A172 (cell line): Measurements from ENCODE around the gene NHLRC1. TPM values are rescaled to one million over a fixed set of nuclear protein-coding genes. Genes with fewer than 3 reads are reported as not detected.

Experiments used
- DNase-seq: peaks from one replicate; pipeline ENCODE4 v3.0.0-alpha.2; 2015; ENCODE audit warnings: low spot score
- total RNA-seq: library from RNA; depleted of rRNA; stranded (reverse); fragments of >200 nt; shearing (Covaris generic); gene quantifications from 2 replicates; pipeline ENCODE4 v1.2.3, GENCODE V29; 2014; rRNA removed

Gene NHLRC1
- total RNA-seq, 1 experiment from 2014 or later = not detected

DNA sequence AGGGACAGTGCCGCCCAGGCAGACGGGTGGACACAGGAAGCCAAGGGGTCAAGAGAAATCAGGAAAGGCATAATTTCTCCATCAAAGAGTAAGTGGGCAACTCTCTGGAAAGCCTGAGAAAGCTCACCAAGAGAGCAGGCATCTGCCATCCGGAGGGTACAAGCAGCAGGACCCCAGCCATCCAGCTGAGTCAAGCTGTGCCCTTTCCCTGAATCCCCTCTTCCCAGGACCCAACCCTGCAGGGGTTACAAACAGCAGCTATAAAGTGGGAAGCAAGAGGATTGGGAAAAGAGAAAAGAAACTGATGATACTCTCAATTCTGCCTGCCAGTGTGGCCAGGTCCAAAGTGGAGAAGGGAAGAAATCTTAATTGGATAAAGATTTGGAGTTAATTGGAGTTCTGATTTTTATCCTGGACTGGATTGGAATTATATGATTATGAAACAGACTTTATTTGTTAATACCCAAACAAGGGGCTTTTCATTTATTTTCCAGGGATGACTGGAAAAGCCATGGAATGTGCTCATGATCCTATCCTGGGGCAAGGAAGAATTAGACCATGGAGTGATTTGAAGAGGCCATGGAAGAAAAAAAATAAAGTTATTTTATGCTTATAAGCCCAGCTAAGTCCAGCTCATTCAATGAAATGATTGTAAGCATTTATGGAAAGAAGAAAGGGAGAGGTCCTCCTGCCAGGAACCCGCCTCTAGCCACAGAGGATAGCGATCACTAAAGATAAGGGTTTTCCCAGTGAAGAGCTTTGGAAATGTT, 34.9 kb downstream of the NHLRC1 start:
- DNase-seq = no peak

DNA sequence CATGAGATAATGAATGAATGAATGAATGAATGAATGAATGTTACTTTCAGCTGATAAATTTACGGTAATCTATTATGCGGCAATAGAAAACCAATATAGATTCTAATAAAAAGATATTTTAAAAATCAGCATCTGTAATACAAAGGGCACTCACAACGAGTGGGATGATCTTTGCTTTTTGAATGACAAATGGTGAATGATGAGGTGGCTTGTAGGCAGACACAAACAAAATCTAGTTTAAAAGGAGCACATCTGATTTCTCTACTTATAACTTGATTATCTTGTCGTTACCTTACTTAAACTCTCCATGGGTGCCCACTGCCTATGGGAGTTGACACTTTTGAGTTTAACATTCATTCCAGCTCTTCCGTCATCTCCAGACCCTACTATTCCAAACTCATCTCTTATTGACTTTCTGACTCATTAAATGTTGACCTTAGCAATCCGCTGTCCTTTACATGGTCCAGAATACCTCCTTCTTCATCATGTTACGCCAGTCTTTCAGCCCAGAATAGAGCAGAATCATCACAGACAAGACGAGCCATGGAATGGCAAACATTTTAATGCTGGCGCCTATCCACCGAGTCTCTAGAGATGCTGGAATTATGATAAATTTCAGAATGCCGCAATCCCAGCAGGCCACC, 41.3 kb downstream of the NHLRC1 start:
- DNase-seq = no peak

DNA sequence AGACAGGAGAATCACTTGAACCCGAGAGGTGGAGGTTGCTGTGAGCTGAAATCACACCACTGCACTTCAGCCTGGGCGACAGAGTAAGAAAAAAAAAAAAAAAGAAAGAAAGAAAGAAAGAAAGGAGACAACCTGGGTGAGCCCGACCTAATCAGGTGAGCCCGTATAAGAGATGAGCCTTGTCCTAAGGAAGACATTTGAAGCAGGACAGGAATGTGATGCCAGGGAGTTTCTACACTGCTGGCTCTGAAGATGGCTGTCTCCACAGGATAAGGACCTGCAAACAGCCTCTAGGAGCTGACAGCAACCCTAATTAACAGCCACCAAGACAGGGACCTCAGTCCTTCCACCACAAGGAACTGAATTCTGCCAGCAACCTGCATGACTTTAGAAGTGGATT, 41.9 kb downstream of the NHLRC1 start:
- no peak for DNase-seq

DNA sequence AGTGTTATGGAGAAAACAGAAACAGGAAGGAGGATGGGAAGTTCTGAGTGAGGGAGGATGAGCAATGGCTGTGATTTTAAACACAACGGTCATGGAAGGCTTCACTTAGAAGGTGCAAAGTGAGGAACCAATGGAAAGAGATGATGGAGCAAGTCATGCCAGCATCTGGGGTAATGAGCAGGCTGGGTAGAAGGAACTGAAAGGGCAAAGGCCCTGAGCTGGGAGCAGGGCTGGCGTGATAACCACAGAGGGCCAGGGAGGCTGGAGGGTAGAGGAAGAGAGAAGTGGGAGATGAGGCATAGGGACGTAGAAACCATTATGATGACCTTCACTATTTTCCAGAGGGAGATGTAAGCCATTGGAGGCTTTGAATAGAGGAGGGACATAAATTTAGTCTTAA, 43.6 kb downstream of the NHLRC1 start:
- DNase-seq = no peak

DNA sequence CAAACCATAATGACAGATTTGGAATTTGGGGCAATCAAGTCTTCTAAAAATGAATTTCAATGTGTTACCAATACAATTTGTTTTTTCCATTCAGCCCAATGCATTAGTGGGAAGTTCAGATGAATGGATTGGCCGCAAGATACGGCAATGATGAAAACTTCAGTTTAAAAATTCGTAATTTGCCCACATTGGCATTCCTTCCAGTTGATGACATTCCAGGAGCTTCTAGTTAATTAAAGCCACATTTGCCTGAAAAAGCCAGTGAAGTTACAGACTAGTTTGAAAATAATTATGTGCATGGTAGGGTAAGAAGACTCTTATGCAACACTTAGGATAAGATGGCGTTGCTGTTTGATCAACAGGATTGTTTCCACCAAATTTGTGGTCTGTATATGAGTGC, 46.2 kb downstream of the NHLRC1 start:
- no peak for DNase-seq

DNA sequence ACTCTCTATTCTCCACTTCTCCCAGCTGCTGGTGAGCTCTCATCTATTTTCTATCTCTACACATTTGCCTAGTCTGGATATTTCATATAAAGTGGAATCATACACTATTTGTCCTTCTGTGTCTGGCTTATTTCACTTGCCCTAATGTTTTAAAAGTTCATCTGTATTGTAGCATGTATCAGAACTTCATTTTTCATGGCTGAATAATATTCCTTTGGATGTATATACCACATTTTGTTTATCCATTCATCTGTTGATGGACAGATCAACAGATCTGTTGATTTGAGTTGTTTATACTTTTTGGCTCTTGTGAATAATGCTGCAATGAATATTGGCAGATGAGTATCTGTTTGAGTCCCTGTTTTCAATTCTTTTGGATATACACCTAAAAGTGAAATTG, 49.6 kb downstream of the NHLRC1 start:
- DNase-seq = no peak

DNA sequence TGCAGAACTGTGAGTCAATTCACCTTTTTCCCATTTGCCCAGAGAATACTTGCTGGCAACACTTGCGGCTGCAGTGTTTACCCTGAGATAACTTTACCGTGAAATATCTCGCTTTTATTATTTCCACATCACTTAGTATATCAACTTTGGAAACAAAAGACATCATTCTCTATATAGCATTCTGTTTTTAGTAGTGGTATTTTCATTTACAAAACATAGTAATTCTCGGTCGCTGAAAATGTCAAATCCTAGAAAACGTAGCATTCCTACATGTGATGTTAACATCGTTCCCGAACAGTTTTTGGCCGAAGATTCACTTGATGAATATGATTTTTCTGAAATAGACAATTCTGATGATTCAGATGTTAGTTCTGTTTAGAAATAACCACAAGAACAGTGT, 52.0 kb downstream of the NHLRC1 start:
- DNase-seq = no peak

Other genes starting within 250 kb of the NHLRC1 start
- gene KIF13A, start 135.0 kb downstream of the NHLRC1 start, total RNA-seq = 22.9 and 25.9 TPM in 2 replicates
- 15.4 and 17.9 TPM in 2 replicates for gene TPMT, start 32.4 kb upstream of the NHLRC1 start, total RNA-seq
- gene KDM1B, start 32.7 kb upstream of the NHLRC1 start, total RNA-seq = 9.3 and 11.2 TPM in 2 replicates
- gene DEK, start 141.9 kb upstream of the NHLRC1 start, total RNA-seq = 193 and 213 TPM in 2 replicates